ENCODE measurements around the gene NUP37.

GRCh38 chr12:102110782-102111181 is 9.1 kb downstream of the NUP37 start:
- TF ChIP-seq CTCF (IDR thresholded peaks at IDR 0.05) (no peak), POLR2AphosphoS5 (IDR thresholded peaks at IDR 0.05) (no peak)
